ENCODE data around the gene RAB24. TPM values are rescaled to one million over a fixed set of nuclear protein-coding genes. Genes with fewer than 3 reads are reported as not detected.

Gene RAB24
- total RNA-seq, 4 donors from 2014 or later: 18.9 to 38.9 (median 23.8) TPM

GRCh38 chr5:177290816-177291596, 12.5 kb downstream of the RAB24 start:
- no peak for TF ChIP-seq CTCF (IDR thresholded peaks at IDR 0.05)
- DNase-seq (ENCODE audit: low spot score) (no peak), ATAC-seq (ENCODE audit: low FRiP score) (no peak)

GRCh38 chr5:177288191-177288590, 15.3 kb downstream of the RAB24 start:
- DNase-seq (ENCODE audit: low spot score) (no peak), ATAC-seq (ENCODE audit: low FRiP score) (no peak)
- TF ChIP-seq CTCF (IDR thresholded peaks at IDR 0.05): no peak

GRCh38 chr5:177276886-177277285, 26.6 kb downstream of the RAB24 start:
- no peak for TF ChIP-seq CTCF (IDR thresholded peaks at IDR 0.05)
- DNase-seq (ENCODE audit: low spot score): no peak
- no peak for ATAC-seq (ENCODE audit: low FRiP score)

- ATAC-seq (ENCODE audit: low FRiP score) (no peak), DNase-seq (ENCODE audit: low spot score) (no peak)
- no peak for TF ChIP-seq CTCF (IDR thresholded peaks at IDR 0.05)
Measured at GRCh38 chr5:177275883-177276282, 27.6 kb downstream of the RAB24 start.

GRCh38 chr5:177271113-177271512, 32.4 kb downstream of the RAB24 start:
- TF ChIP-seq CTCF (IDR thresholded peaks at IDR 0.05): no peak
- DNase-seq (ENCODE audit: low spot score) (no peak), ATAC-seq (ENCODE audit: low FRiP score) (no peak)

- no peak for TF ChIP-seq CTCF (IDR thresholded peaks at IDR 0.05)
- DNase-seq (ENCODE audit: low spot score) (no peak), ATAC-seq (ENCODE audit: low FRiP score) (no peak)
Measured at GRCh38 chr5:177270653-177271052, 32.9 kb downstream of the RAB24 start.

GRCh38 chr5:177269976-177270375, 33.5 kb downstream of the RAB24 start:
- DNase-seq (ENCODE audit: low spot score) (no peak), ATAC-seq (ENCODE audit: low FRiP score) (no peak)
- TF ChIP-seq CTCF (IDR thresholded peaks at IDR 0.05): no peak

Data from omental fat pad (tissue), 4 donors.